Dendritic cell treated with granulocyte-macrophage colony-stimulating factor and Interleukin-4, amounts not matched to agents 40 ng/mL and 50 ng/mL, for 4 days (primary cell): ENCODE results near the gene PTCD1.
"Not testable (repeated sequence)": the region's sequence is repeated elsewhere in the genome, so short reads cannot be mapped to it uniquely, and the experiment has no call there.

Experiments used
- H3K27ac Mint-ChIP-seq: one replicate; pipeline ENCODE4 v1.8.0; 2022; ENCODE audit warnings: mild to moderate bottlenecking, mixed read lengths
- H3K27me3 Mint-ChIP-seq: one replicate; pipeline ENCODE4 v1.8.0; 2022; ENCODE audit warnings: mild to moderate bottlenecking, mixed read lengths
- H3K36me3 Mint-ChIP-seq: one replicate; pipeline ENCODE4 v1.8.0; 2022; ENCODE audit warnings: low read depth, mixed read lengths
- H3K4me1 Mint-ChIP-seq: one replicate; pipeline ENCODE4 v1.8.0; 2022; ENCODE audit warnings: low read depth, mixed read lengths
- H3K4me3 Mint-ChIP-seq: one replicate; pipeline ENCODE4 v1.8.0; 2022; ENCODE audit warnings: mild to moderate bottlenecking, moderate library complexity, mixed read lengths
- H3K9me3 Mint-ChIP-seq: one replicate; pipeline ENCODE4 v1.8.0; 2022; ENCODE audit warnings: mixed read lengths
- intact Hi-C: fragments of 100-400 bp; cut with micrococcal nuclease; formaldehyde crosslinking; loops from one replicate; pipeline ENCODE4 v1.15.0; 2022

Gene PTCD1

DNA sequence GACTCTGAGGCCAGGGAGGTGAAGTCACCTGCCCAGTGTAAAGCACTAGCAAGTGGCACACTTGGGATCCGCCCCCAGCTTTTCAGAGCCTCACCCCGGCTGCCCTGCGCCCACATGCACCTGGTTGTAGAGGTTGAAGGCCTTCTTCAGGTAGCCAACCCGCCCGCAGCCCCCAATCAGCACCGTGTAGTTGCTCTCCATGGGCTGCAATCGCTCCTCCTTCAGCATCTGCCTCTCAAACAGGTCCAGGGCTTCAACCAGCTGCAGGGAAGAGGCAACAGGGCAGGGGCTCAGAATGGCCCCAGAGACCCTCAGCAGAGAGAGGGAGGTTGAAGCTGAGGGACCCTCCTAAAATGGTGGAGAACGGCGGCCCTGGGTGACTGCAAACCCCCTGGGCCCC lies 5.4 kb downstream of the PTCD1 start:
- intact Hi-C loops = no loop called here
- H3K4me1 Mint-ChIP-seq = peaks cover 14% of the 10 kb centered on the region
- no peak overlapping the region for H3K27ac Mint-ChIP-seq
- no peaks in the 10 kb centered on the region for H3K27me3 Mint-ChIP-seq
- H3K36me3 Mint-ChIP-seq = peaks cover 75% of the 10 kb centered on the region
- H3K4me3 Mint-ChIP-seq = no peak overlapping the region
- H3K9me3 Mint-ChIP-seq = no peaks in the 10 kb centered on the region

- H3K27ac Mint-ChIP-seq, H3K27me3 Mint-ChIP-seq, H3K9me3 Mint-ChIP-seq, H3K4me3 Mint-ChIP-seq, H3K4me1 Mint-ChIP-seq, intact Hi-C loops: not testable (repeated sequence)
- peaks cover 82% of the 10 kb centered on the region for H3K36me3 Mint-ChIP-seq
Measured at GRCh38 chr7:99431756-99432540, 6.7 kb downstream of the PTCD1 start.

DNA sequence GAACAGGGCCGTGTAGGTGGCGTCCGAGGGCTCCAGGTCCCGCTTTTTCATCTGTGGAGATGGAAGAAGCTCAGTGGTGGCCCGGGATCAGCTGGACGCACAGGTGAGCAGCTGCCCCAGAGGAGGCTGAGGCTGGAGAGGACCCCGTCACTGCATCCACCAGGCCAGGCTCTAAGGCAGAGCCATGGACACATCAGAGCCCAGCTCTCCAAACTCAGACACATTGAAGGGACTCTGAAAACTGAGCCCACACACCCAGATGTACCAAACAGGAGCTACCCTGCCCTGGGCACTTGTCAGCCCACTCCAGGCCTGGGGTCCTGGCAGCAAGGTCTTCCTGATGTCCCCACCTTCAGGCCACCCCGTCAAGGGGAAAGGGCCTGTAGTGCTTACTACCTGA lies 8.8 kb downstream of the PTCD1 start:
- Mint-ChIP-seq H3K27me3 (no peaks in the 10 kb centered on the region), H3K4me1 (no peaks in the 10 kb centered on the region), H3K27ac (no peak overlapping the region), H3K36me3 (peaks cover 95% of the 10 kb centered on the region), H3K4me3 (no peak overlapping the region), H3K9me3 (no peaks in the 10 kb centered on the region)
- intact Hi-C loops = no loop called here

DNA sequence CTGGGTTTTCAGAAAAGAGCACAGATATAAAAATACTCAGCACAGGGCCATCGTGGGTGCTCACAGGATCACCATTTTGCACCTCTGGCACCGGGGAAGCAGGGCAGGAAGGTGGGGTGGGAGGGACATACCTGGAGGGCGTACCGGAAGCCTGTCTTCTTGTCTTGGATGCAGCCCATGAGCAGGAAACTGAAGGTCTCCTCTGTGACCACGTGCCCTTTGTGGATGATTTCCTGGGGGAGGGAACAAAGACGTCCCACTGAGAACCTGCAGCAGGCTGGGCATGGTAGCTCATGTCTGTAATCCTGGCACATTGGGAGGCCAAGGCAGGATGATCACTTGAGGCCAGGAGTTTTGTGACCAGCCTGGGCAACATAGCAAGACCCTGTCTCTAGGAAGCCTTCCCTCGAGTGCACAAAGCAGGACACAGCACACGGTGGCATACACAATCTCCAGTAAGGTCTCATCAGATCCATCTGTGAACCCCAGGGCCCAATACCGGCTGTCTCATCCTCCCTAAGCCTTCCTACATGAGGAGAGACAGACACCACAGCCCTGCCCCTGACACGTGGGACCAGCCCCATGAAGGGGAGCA lies 9.5 kb downstream of the PTCD1 start:
- Mint-ChIP-seq H3K9me3 (no peaks in the 10 kb centered on the region), H3K4me1 (no peaks in the 10 kb centered on the region), H3K27me3 (no peaks in the 10 kb centered on the region), H3K36me3 (peaks cover 95% of the 10 kb centered on the region), H3K27ac (no peak overlapping the region), H3K4me3 (no peak overlapping the region)
- intact Hi-C loops = no loop called here

DNA sequence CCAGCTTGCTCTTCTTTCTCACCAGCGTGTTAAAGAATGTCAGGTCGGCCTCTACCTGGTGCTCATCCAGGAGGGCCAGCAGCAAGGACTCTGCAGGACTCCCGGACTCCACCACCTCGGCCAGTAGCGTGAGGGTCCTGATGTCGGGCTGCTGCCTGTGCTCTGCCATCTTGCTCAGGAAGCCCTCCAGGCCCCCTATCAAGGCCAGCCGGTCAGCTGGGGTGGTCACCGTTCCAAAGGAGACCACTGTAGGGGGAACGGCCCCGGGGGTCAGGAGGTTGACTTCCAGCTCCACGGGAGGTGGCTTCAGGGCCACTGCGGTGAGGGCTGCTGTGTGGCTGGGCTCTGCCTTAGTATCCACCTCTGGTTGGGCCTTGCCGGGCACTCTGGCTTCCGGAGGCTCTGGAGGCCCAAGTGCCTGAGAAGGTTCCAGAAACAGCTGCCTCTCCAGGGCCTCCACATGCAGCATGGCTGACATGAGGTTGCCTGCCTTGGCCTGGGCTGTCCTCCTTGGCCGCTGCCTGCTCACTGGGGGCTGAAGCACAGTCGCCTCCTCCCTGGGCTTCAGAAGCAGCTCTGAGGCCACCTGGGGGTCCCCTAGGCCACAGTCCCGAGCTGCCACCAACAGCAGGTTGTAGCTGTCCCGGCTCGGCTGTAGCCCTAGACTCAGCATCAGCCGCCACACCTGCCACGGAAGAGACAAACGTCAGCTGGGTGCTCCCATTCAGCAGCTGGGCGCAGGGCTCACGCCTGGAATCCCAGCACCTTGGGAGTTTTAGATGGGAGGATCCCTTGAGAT lies 13.5 kb downstream of the PTCD1 start:
- Mint-ChIP-seq H3K27ac (no peak overlapping the region), H3K36me3 (peaks cover 88% of the 10 kb centered on the region)

GRCh38 chr7:99422625-99423024 lies 16.0 kb downstream of the PTCD1 start:
- Mint-ChIP-seq H3K4me3 (no peak overlapping the region), H3K9me3 (no peaks in the 10 kb centered on the region), H3K27me3 (no peaks in the 10 kb centered on the region), H3K36me3 (peaks cover 88% of the 10 kb centered on the region), H3K4me1 (no peaks in the 10 kb centered on the region), H3K27ac (no peak overlapping the region)
- intact Hi-C loops = no loop called here

More for the DNA sequence above, 13.5 kb downstream of the PTCD1 start:
- H3K4me3 Mint-ChIP-seq = no peak overlapping the region
- no peaks in the 10 kb centered on the region for H3K4me1 Mint-ChIP-seq
- no peaks in the 10 kb centered on the region for H3K27me3 Mint-ChIP-seq
- intact Hi-C loops = no loop called here
- no peaks in the 10 kb centered on the region for H3K9me3 Mint-ChIP-seq

DNA sequence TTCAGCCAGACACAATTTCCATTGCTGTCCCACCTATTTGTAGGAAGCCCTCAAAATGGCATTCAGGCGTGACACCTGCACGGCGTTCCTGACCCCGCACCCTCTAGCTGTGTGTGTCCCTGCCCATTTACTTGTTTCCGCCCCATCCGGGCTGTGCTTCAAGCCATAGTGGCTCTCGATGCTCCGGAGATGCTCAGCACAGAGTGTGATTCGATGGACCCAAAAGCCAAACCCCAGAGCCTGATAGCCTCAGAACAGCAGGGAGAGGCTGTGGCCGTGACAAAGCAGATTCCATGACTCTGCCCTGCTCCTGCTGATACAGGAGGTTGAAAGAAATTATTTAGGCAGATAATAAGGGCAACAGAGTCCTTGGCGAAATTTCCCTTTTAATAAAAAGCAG lies 16.4 kb downstream of the PTCD1 start:
- no peaks in the 10 kb centered on the region for H3K27me3 Mint-ChIP-seq
- peaks cover 91% of the 10 kb centered on the region for H3K36me3 Mint-ChIP-seq
- H3K4me3 Mint-ChIP-seq = no peak overlapping the region
- no peaks in the 10 kb centered on the region for H3K9me3 Mint-ChIP-seq
- intact Hi-C loops = no loop called here
- H3K4me1 Mint-ChIP-seq = no peaks in the 10 kb centered on the region
- no peak overlapping the region for H3K27ac Mint-ChIP-seq

DNA sequence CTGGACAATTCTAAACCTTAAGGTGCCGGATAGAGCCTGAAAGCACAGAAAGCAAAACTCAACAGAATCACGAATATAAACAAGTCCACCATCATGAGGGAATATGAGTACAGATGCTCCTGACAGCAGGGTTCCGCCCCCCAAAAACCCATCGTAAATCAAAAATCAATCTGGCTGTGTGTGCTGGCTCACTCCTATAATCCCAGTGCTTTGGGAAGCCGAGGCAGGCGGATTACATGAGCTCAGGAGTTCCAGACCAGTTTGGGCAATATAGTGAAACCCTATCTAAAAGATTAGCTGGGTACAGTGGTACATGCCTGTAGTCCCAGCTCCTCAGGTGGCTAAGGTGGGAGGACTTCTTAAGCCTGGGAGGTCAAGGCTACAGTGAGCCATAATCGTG lies 17.6 kb downstream of the PTCD1 start:
- Mint-ChIP-seq H3K27ac (no peak overlapping the region), H3K4me3 (no peak overlapping the region), H3K9me3 (no peaks in the 10 kb centered on the region), H3K4me1 (no peaks in the 10 kb centered on the region), H3K27me3 (no peaks in the 10 kb centered on the region), H3K36me3 (peaks cover 93% of the 10 kb centered on the region)
- intact Hi-C loops = no loop called here

GRCh38 chr7:99420213-99420612 lies 18.4 kb downstream of the PTCD1 start:
- Mint-ChIP-seq H3K4me1 (no peaks in the 10 kb centered on the region), H3K4me3 (no peak overlapping the region), H3K27me3 (no peaks in the 10 kb centered on the region), H3K9me3 (peaks cover 3% of the 10 kb centered on the region), H3K27ac (no peak overlapping the region), H3K36me3 (peaks cover 93% of the 10 kb centered on the region)
- intact Hi-C loops = no loop called here

DNA sequence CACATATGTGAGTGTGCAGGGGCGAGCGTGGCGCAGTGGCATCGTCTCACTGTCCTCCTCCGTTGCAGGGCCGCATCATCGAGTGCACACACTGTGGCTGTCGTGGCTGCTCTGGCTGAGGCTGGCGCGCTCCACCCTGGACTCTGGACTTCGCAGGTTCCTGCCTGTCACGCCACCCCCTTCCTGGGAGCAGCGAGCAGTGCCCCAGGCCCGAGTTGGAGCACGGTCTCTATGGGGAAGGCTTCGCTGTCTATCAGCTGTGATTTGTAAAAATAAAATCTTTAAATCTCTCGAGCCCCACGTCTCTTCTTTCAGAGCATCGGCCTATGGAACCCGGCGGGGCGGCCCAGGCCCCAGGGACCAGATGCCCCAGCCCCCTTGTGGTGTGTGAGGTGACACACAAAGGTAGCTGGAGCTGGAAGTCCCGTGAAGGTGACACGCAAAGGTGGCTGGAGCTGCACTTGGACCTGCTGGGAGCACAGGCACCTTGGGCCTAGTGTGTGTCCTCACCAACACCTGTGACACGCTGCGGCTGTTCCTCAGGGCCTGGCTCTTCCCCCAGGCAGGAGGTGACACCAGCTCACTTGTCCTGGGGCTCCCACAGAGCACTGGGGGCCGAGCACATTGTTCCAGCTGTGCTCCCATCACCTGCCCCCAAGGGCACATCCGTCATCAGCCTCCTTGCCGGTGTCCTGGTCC lies 19.1 kb downstream of the PTCD1 start:
- intact Hi-C loops = no loop called here
- Mint-ChIP-seq H3K36me3 (peaks cover 93% of the 10 kb centered on the region), H3K27me3 (no peaks in the 10 kb centered on the region), H3K4me3 (no peak overlapping the region), H3K9me3 (peaks cover 10% of the 10 kb centered on the region), H3K4me1 (no peaks in the 10 kb centered on the region), H3K27ac (no peak overlapping the region)

DNA sequence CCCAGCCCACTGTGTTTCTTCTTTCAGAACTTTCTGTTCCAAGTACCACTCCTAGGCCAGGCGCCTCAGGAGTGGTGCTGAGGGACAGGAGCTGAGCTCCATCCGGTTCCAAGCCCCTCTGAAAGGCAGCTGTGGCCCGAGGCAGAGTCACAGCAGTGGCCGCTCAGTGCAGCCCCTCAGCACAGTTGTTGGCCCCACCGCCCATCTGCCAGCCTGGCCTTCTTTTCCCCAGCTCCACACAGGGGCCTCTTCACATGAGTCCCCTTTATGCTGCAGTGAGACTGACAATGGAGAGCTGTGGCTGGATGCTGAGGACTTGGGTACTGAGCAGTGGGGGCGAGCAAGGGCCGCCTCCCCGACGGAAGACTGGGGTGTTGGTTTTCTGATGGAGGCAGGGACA lies 20.3 kb downstream of the PTCD1 start:
- H3K27ac Mint-ChIP-seq = no peak overlapping the region
- no peak overlapping the region for H3K4me3 Mint-ChIP-seq
- H3K36me3 Mint-ChIP-seq = peaks cover 92% of the 10 kb centered on the region
- H3K4me1 Mint-ChIP-seq = no peaks in the 10 kb centered on the region
- peaks cover 11% of the 10 kb centered on the region for H3K9me3 Mint-ChIP-seq
- no peaks in the 10 kb centered on the region for H3K27me3 Mint-ChIP-seq
- intact Hi-C loops = no loop called here

DNA sequence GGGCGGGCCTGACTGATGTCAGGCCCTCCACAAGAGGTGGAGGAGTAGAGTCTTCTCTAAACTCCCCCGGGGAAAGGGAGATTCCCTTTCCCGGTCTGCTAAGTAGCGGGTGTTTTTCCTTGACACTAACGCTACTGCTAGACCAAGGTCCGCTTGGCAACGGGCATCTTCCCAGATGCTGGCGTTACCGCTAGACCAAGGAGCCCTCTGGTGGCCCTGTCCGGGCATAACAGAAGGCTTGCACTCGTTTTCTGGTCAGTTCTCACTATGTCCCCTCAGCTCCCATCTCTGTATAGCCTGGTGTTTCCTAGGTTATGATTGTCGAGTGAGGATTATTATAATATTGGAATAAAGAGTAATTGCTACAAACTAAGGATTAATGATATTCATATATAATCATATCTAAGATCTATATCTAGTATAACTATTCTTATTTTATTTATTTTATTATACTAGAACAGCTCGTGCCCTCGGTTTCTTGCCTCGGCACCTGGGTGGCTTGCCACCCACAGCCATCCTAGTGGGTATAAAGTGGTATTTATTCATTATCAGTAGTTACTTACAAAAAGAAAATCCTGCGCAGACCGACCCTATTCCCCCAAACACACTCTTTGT lies 23.0 kb downstream of the PTCD1 start:
- H3K4me1 Mint-ChIP-seq, intact Hi-C loops, H3K4me3 Mint-ChIP-seq, H3K27ac Mint-ChIP-seq, H3K27me3 Mint-ChIP-seq: not testable (repeated sequence)
- H3K9me3 Mint-ChIP-seq = peaks cover 11% of the 10 kb centered on the region
- peaks cover 99% of the 10 kb centered on the region for H3K36me3 Mint-ChIP-seq

DNA sequence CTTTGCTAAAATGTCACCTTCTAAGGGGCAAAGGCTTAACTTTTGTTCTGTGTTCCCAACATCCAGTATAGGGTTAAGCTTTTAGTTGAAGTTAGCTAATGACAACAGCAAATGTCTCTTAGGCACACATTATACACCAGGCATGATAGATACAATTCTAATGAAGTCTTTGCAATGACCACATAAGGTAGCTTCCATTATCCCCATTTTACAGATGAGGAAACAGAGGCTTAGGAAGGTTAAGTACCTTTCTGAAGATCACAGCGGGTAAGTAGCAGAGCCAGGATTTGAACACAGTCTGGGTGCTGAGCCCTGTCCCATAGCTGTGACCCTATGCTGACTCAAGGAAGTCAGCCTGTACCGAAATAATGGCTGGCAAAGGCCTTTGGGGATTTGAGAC lies 28.0 kb downstream of the PTCD1 start:
- Mint-ChIP-seq H3K4me1 (peaks cover 31% of the 10 kb centered on the region), H3K9me3 (peaks cover 11% of the 10 kb centered on the region), H3K4me3 (no peak overlapping the region), H3K27me3 (no peaks in the 10 kb centered on the region), H3K27ac (peak overlapping the region; percentile 90), H3K36me3 (peaks cover 79% of the 10 kb centered on the region)
- intact Hi-C loops = no loop called here
